ENCODE results near the gene SLC25A26.
A peak's percentile ranks its signal among the peaks of the same experiment; 100 is the strongest.

DNA sequence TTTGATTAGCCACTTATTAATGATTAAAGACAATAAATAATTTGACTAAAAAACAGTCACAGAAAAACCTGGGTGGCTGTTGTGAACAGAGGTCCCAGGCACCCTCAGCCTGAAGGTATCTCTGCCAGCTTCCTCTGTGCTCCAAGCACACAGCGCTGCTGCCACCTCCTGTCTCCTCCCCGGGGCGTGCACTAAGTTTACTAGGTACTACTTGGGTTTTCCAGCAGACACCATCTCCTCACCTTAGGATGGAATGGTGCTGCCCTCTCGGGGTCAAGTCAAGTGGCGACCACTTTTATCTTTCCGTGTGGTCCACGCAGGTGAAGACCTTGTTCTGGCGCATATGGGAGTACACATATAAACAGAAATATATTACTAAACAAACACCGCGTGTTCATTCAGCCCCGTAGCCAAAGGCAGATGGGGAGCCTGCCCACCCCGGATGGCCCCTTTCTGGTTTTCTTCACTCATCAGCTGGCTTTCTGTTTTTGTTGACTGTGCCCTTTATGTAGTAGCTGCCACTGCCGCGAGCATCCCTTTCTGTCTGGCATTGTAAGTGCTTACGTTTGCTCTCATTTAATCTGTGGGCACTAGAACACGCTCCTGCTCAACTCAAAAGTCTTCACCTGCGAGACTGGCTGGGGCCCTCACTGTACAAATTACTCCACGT is 152.0 kb downstream of the SLC25A26 start:
- TF ChIP-seq CTCF (IDR thresholded peaks at IDR 0.05) (peak; percentile 15 to 38 (median 26)), POLR2AphosphoS5 (IDR thresholded peaks at IDR 0.05) (no peak)

All from transverse colon (tissue), 4 donors.